K562 (cell line): ENCODE measurements around the gene ATP6V0A1. TPM values are rescaled to one million over a fixed set of nuclear protein-coding genes. Genes with fewer than 3 reads are reported as not detected.

Experiments used
- BDP1 ChIP-seq: IDR thresholded peaks from 3 replicates; pipeline ENCODE4 v1.6.1; 2011; ENCODE audit not compliant: insufficient read length, insufficient read depth
- CHD4 ChIP-seq: fragments of 200-600 bp; sonication (generic); IDR thresholded peaks from 3 replicates; pipeline ENCODE4 v1.6.1; 2012; ENCODE audit warnings: low read depth, mild to moderate bottlenecking, mixed read lengths, low read length, inconsistent platforms; ENCODE audit not compliant: insufficient read depth, insufficient replicate concordance, poor library complexity, severe bottlenecking
- FOXP1 ChIP-seq: sonication (generic); formaldehyde crosslinking; IDR thresholded peaks from 2 replicates; pipeline ENCODE4 v1.8.0; 2022; ENCODE audit warnings: mild to moderate bottlenecking, missing genetic modification reagents
- HNRNPUL1 ChIP-seq: fragments of 200-400 bp; formaldehyde crosslinking; IDR thresholded peaks from 2 replicates; pipeline ENCODE4 v1.6.1; 2017; ENCODE audit warnings: low read length
- KLF1 ChIP-seq: fragments of 450-650 bp; IDR thresholded peaks from 2 replicates; pipeline ENCODE4 v1.6.1; 2016; ENCODE audit warnings: missing genetic modification characterization, missing compliant biosample characterization
- MCM2 ChIP-seq: fragments of 450-650 bp; IDR thresholded peaks from 2 replicates; pipeline ENCODE4 v1.6.1; 2017; ENCODE audit warnings: low read depth, mild to moderate bottlenecking
- MEF2D ChIP-seq: conservative IDR thresholded peaks from 2 replicates; pipeline ENCODE4 v1.6.1; 2016; ENCODE audit warnings: low read depth, missing genetic modification characterization, missing compliant biosample characterization
- NBN ChIP-seq: fragments of 450-650 bp; IDR thresholded peaks from 2 replicates; pipeline ENCODE4 v1.6.1; 2016; ENCODE audit warnings: low read depth, mild to moderate bottlenecking
- NR1H2 ChIP-seq: sonication (generic); formaldehyde crosslinking; IDR thresholded peaks from 2 replicates; pipeline ENCODE4 v1.4.0; 2020; ENCODE audit warnings: mild to moderate bottlenecking, missing genetic modification reagents
- RAD51 ChIP-seq: fragments of 450-650 bp; IDR thresholded peaks from 2 replicates; pipeline ENCODE4 v1.7.1; 2016; ENCODE audit warnings: low read depth, mild to moderate bottlenecking, borderline replicate concordance
- RB1 ChIP-seq: fragments of 450-650 bp; IDR thresholded peaks from 2 replicates; pipeline ENCODE4 v1.6.1; 2017; ENCODE audit warnings: low read depth, mild to moderate bottlenecking
- TBP ChIP-seq: optimal IDR thresholded peaks from 2 replicates; pipeline ENCODE3; 2011; ENCODE audit warnings: low read depth, low read length, improper control_type of control experiment
- THAP12 ChIP-seq: fragments of 250-450 bp; sonication (Bioruptor Pico); IDR thresholded peaks from 2 replicates; pipeline ENCODE4 v1.9.0; 2021; ENCODE audit warnings: mild to moderate bottlenecking, inconsistent platforms
- THRAP3 ChIP-seq: fragments of 450-650 bp; IDR thresholded peaks from 2 replicates; pipeline ENCODE4 v1.6.1; 2016; ENCODE audit warnings: mild to moderate bottlenecking, inconsistent platforms, borderline replicate concordance
- ZNF318 ChIP-seq, 2 experiments: fragments of 450-650 bp; IDR thresholded peaks; 2 replicates each; pipeline ENCODE4 v1.6.1; 2016; ENCODE audit warnings: mild to moderate bottlenecking in 2 of 2, borderline replicate concordance in 1 of 2, low read depth in 1 of 2, moderate library complexity in 1 of 2
- polyA plus RNA-seq, 8 experiments: library from polyadenylated mRNA; depleted of rRNA in 4 of 8; stranded (reverse) in 5 of 8; unstranded in 3 of 8; fragments of >200 nt; fragmentation: Nextera tagmentation in 2 of 8; fragmentation: Illumina TruSeq in 1 of 8; extraction: Ambion mirVana in 2 of 8; extraction: Trizol in 1 of 8; gene quantifications; 2 replicates each; pipeline versions ENCODE4 v1.2.1 to v1.2.3, GENCODE V29; 2011 to 2014; ENCODE audit warnings: inconsistent platforms in 1 of 8, missing spikeins in 1 of 8
- total RNA-seq, 7 experiments: library from RNA; depleted of rRNA in 6 of 7; stranded (reverse); fragments of >200 nt in 6 of 7; fragmentation: Illumina TruSeq in 2 of 7; extraction: Trizol in 2 of 7; gene quantifications; 2 replicates each; pipeline versions ENCODE4 v1.2.1 to v1.2.3, GENCODE V29; 2011 to 2021; ENCODE audit warnings: low replicate concordance in 1 of 7
- TF ChIP-seq, protein P1 (sequence below): fragments of 450-650 bp; IDR thresholded peaks from 2 replicates; pipeline ENCODE4 v1.6.1; 2016; ENCODE audit warnings: antibody characterized with exemption

The ATP6V0A1 gene
- total and polyA plus RNA-seq, 9 of the 15 experiments (the other 6 are each of a cell fraction or from before 2014, with no cell fraction given) = 11.8 to 158 (median 75.5) TPM

DNA sequence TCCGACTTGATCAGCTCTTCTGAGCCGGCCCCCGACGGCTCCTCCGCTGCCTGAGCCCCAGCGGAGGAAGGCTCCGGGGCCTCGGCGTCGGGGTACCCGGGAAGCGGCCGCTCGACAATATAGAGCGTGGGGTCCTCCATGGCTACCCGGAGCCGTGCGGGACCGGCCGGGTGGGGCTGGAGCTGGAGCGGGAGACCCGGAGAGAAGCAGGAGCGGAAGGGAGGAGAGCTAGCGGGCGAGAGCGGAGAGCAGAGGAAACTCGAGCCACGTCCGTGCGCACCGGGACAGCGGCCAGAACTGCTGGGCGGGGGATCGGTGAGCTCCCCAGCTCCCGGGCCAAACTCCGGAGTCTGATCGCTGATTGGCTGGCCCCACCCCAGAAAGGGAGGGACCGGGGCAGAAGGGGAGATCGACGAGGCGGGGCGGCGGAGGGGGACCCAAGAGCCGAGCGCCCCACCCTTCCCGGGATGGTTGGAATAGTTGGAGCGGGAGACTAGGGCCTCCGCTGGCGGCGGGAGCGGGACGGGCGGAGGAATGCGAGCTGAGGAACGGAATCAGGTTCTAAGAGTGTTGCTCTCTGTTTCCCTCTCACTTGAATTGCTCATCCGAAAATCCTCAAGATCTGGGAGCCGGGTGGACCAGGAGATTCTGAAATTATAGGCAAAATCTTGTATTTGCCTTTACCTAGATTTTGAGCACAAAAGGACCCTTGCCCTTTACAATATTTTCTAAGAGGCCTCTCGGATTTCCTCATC, 35.5 kb upstream of the ATP6V0A1 start, which contains the start of gene CAVIN1 (continued):
- TF ChIP-seq THAP12 = peak; percentile 44; the same call in 1 of the 2 replicates
- TF ChIP-seq, protein P1, sequence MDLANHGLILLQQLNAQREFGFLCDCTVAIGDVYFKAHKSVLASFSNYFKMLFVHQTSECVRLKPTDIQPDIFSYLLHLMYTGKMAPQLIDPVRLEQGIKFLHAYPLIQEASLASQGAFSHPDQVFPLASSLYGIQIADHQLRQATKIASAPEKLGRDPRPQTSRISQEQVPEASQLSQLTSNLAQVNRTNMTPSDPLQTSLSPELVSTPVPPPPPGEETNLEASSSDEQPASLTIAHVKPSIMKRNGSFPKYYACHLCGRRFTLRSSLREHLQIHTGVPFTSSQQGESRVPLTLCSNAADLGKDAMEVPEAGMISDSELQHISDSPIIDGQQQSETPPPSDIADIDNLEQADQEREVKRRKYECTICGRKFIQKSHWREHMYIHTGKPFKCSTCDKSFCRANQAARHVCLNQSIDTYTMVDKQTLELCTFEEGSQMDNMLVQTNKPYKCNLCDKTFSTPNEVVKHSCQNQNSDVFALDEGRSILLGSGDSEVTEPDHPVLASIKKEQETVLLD = no peak
- TF ChIP-seq NBN = no peak
- TF ChIP-seq CHD4 = no peak
- no peak for TF ChIP-seq THRAP3
- TF ChIP-seq TBP = peak; percentile 95
- no peak for TF ChIP-seq HNRNPUL1
- peak; percentile 32 for TF ChIP-seq RB1
- no peak for TF ChIP-seq NR1H2 (CRISPR knock-in tag)
- no peak for TF ChIP-seq RAD51
- TF ChIP-seq MCM2 = no peak
- no peak for TF ChIP-seq BDP1
- no peak for TF ChIP-seq MEF2D (tag)
- TF ChIP-seq FOXP1 (CRISPR knock-in tag) = no peak
- TF ChIP-seq KLF1 = no peak
- TF ChIP-seq ZNF318 (IDR thresholded peaks at IDR 0.05; ENCODE audit: borderline replicate concordance in 1 of 2, low read depth in 1 of 2) = no peak
